GM19035 (cell line): ENCODE data around the gene GRAMD1B.
"Not testable (repeated sequence)": the region's sequence is repeated elsewhere in the genome, so short reads cannot be mapped to it uniquely, and the experiment has no call there.

Source experiments
- ATAC-seq: cut with Tn5 transposase; IDR thresholded peaks from one replicate; pipeline ENCODE4 v1.9.1; 2021; ENCODE audit not compliant: unreplicated experiment

GRAMD1B gene

GRCh38 chr11:123439616-123440015 lies 9.5 kb downstream of the GRAMD1B start:
- ATAC-seq, result no peak

GRCh38 chr11:123441161-123441560 lies 11.1 kb downstream of the GRAMD1B start:
- ATAC-seq, result no peak

- ATAC-seq, result no peak
Observed at GRCh38 chr11:123443851-123444623, 14.0 kb downstream of the GRAMD1B start.

DNA sequence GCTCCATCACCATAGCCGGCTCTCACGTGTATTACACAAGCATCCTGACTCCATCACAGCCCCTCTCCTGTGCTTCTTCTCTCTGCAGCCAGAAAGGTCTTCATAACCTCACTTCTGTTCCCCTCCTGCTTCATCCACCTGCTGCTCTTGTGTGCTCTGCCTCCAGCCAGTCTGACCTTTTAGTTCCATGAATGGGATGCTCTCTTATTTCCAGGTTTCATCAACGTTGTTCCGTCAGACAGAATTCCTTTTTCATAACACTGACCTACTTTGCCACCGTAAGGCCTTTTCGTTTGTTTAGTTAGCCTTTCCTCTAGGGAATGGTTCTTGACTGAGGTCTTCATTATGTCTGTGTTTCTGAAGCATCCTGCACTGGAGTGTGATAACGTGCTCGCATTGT lies 18.8 kb downstream of the GRAMD1B start:
- ATAC-seq, result no peak

- ATAC-seq, result no peak
Observed at GRCh38 chr11:123449436-123449835, 19.4 kb downstream of the GRAMD1B start.

DNA sequence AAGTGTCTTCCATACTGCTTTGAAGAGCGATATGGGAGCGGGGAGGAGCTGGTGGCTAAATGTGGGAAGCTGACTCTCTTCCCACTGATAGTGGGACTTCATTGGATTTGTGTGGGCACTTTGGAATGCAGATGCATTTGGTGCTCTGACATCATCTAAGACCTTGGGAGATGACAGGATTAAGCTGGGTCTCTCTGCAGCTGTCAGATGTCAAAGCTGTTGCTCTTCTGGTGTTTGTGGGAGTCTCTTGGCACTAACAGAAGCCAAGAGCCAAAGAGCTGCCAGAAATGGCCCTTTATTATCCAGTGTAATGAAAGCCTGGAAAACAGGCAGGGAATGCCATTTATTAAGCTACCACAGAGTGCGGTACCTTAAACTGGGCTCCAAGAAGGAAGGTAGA lies 20.6 kb downstream of the GRAMD1B start:
- ATAC-seq, result no peak

GRCh38 chr11:123451183-123451781 lies 21.2 kb downstream of the GRAMD1B start:
- ATAC-seq, result no peak

DNA sequence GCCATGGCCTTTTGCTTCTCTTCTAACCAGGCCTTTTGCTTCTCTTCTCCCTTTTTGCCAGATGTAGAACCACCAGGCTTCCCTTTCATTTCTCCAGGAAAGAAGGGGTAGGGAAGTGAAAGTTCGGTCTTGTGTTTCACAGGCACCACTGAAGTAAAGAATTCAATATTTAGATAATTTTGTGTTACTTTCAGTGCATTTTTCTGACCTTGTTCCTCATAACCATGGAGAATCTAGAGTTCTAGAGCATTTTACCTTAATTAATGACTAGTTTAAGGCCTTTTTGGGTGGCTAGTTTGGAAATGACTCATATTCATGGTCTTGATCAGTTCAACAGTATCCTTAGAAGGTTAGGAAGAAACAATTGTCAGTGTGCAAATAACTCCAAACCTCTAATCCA lies 22.7 kb downstream of the GRAMD1B start:
- no peak for ATAC-seq

DNA sequence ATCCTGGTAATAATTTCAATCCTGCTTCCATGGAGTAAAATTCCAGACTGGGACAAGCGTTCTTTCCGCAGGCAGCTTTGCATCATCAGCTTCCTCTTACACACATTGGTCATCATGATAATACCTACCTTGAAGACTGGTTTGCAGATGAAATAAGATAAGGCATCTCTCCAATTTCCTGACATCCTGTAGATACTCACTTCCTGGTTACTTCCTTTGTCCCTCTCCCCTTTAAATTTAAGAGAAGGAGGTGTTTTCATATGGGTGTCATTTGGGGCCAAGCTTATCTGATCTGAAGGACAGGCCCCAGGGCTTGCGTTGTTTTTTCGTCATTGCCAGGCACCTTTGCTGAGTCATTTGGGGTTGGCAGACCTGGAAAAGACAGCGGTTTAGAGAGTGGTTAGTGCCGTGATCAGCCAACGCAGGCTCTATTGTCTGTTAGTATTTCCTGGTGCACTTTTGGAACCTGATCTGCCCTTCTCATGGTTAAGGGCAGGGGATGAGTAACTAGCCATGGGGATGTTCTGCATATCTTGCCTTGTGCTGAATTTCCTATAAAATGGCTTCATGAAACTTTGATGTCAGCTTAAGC lies 24.1 kb downstream of the GRAMD1B start:
- ATAC-seq, result no peak

- no peak for ATAC-seq
Observed at GRCh38 chr11:123454796-123455195, 24.7 kb downstream of the GRAMD1B start.

- ATAC-seq, result not testable (repeated sequence)
Observed at GRCh38 chr11:123456448-123456847, 26.4 kb downstream of the GRAMD1B start.

DNA sequence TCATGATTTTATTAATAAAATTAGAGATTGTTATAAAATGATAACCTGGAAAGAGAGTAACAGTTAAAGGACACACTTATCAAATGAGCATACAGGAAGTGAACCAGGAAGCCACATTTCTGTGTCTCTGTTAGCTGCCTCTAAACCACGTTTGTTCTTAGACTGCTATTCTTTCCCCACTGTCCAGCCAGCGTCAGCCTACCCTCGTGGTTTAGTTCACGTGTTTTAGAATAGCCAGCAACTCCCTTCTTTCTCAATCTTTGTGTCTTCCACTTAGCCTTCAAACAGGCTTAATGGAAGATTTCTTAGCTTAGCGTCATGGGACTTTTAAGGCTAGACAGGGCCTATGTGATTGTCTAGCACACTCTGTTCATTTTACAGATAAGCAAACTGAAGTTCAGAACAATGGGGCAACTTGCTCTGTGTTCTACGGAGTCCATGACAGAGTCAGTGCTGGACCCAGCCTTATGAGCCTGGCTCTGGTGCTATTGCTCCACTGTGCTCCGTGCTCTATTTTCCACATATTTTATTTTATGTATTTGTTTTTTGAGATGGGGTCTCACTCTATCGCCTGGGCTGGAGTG lies 27.2 kb downstream of the GRAMD1B start:
- no peak for ATAC-seq

GRCh38 chr11:123458501-123458900 lies 28.4 kb downstream of the GRAMD1B start:
- ATAC-seq, result no peak

GRCh38 chr11:123460012-123460700 lies 30.1 kb downstream of the GRAMD1B start:
- no peak for ATAC-seq

GRCh38 chr11:123461164-123461563 lies 31.1 kb downstream of the GRAMD1B start:
- no peak for ATAC-seq

GRCh38 chr11:123465667-123466066 lies 35.6 kb downstream of the GRAMD1B start:
- ATAC-seq, result not testable (repeated sequence)

DNA sequence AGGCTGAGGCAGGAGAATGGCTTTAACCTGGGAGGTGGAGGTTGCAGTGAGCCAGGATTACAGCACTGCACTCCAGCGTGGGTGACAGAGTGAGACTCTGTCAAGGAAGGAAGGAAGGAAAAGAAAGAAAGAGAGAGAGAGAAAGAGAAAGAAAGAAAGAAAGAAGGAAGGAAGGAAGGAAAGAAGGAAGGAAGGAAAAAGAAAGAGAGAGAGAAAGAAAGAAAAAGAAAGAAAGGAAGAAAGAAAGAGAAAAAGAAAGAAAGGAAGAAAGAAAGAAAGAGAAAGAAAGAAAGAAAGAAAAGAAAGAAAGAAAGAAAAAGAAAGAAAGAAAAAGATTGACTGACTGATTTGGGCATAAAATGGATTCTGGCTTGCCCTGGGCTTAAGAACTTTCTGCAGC lies 36.1 kb downstream of the GRAMD1B start:
- ATAC-seq, result not testable (repeated sequence)

GRCh38 chr11:123469089-123469488 lies 39.0 kb downstream of the GRAMD1B start:
- ATAC-seq, result no peak

DNA sequence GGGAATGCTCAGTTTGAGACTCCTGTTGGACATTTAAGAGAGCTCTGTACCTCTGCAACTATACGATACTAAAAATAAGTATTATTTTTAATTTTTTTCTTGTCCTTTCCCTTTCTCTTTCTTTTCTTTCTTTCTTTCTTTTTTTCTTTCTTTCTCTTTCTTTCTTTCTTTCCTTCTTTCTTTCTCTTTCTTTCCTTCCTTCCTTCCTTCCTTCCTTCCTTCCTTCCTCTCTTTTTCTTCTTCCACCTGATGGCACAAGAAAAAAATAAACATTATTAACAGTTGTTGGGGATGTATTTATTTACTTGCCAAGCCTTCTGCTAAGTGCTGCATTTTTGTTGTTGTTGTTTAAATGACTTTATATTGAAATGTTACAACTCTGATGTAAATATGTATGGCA lies 39.5 kb downstream of the GRAMD1B start:
- ATAC-seq, result no peak

DNA sequence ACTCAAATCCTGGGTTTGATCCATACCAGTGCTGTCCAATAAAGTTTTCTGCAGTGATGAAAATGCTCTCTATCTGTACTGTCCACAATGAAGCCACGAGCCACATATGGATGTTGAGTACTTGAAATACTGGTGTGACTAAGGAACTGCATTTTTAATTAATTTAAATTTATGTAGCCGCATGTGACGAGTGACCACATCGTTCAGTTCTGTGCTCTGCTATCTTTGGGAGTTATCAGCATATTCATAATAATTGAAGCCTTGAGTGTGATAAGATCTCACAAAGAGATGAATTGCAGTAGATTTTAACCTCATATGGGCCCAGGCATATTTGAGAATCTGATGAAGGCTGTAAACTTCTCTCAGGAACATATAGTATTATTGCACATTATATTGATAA lies 40.8 kb downstream of the GRAMD1B start:
- ATAC-seq, result no peak

- no peak for ATAC-seq
Observed at GRCh38 chr11:123472236-123472935, 42.3 kb downstream of the GRAMD1B start.
